Measurements from ENCODE around the gene EIPR1. TPM values are rescaled to one million over a fixed set of nuclear protein-coding genes. Genes with fewer than 3 reads are reported as not detected.

The EIPR1 gene
- total and polyA plus RNA-seq, 4 donors = 26.2 to 45.4 (median 36.1) TPM

GRCh38 chr2:3216841-3217495 is 160.7 kb downstream of the EIPR1 start:
- H3K4me1 ChIP-seq (ENCODE audit: control insufficient read depth, insufficient read depth, low read length) = no peaks in the 10 kb centered on the region
- H3K4me3 ChIP-seq (ENCODE audit: low read depth, low read length) = no peak overlapping the region
- H3K27ac ChIP-seq (ENCODE audit: low read depth, low read length) = no peak overlapping the region
- H3K9me3 ChIP-seq (ENCODE audit: control insufficient read depth, insufficient read depth, low read length) = no peaks in the 10 kb centered on the region
- no peak for DNase-seq (ENCODE audit: low read depth in 4 of 6, low spot score in 6 of 6)
- no peaks in the 10 kb centered on the region for H3K27me3 ChIP-seq (ENCODE audit: control insufficient read depth, insufficient read depth, low read length)
- no peaks in the 10 kb centered on the region for H3K36me3 ChIP-seq (ENCODE audit: control insufficient read depth, insufficient read depth, low read length)
- WGBS (ENCODE audit: insufficient coverage) = 100% methylated on average over 1 of the region's 7 CpGs

- WGBS (ENCODE audit: insufficient coverage) = 80% methylated on average over 9 of the region's 10 CpGs
These were observed 162.7 kb downstream of the EIPR1 start for GRCh38 chr2:3214806-3215404.

GRCh38 chr2:3214065-3214464 is 163.6 kb downstream of the EIPR1 start:
- peak in 1 of 6 donors; percentile 34 for DNase-seq (ENCODE audit: low read depth in 4 of 6, low spot score in 6 of 6)
- H3K9me3 ChIP-seq (ENCODE audit: control insufficient read depth, insufficient read depth, low read length) = no peaks in the 10 kb centered on the region
- no peaks in the 10 kb centered on the region for H3K27me3 ChIP-seq (ENCODE audit: control insufficient read depth, insufficient read depth, low read length)
- H3K36me3 ChIP-seq (ENCODE audit: control insufficient read depth, insufficient read depth, low read length) = peaks cover 2% of the 10 kb centered on the region
- H3K4me3 ChIP-seq (ENCODE audit: low read depth, low read length) = no peak overlapping the region
- peaks cover 5% of the 10 kb centered on the region for H3K4me1 ChIP-seq (ENCODE audit: control insufficient read depth, insufficient read depth, low read length)
- 84% methylated on average over 3 of the region's 7 CpGs for WGBS (ENCODE audit: insufficient coverage)
- H3K27ac ChIP-seq (ENCODE audit: low read depth, low read length) = no peak overlapping the region

More at GRCh38 chr2:3214806-3215404, 162.7 kb downstream of the EIPR1 start:
- no peak for DNase-seq (ENCODE audit: low read depth in 4 of 6, low spot score in 6 of 6)
- no peaks in the 10 kb centered on the region for H3K9me3 ChIP-seq (ENCODE audit: control insufficient read depth, insufficient read depth, low read length)
- no peak overlapping the region for H3K27ac ChIP-seq (ENCODE audit: low read depth, low read length)
- H3K4me3 ChIP-seq (ENCODE audit: low read depth, low read length) = no peak overlapping the region
- peaks cover 5% of the 10 kb centered on the region for H3K4me1 ChIP-seq (ENCODE audit: control insufficient read depth, insufficient read depth, low read length)
- H3K27me3 ChIP-seq (ENCODE audit: control insufficient read depth, insufficient read depth, low read length) = no peaks in the 10 kb centered on the region
- H3K36me3 ChIP-seq (ENCODE audit: control insufficient read depth, insufficient read depth, low read length) = no peaks in the 10 kb centered on the region

GRCh38 chr2:3212984-3213383 is 164.6 kb downstream of the EIPR1 start:
- Histone ChIP-seq H3K9me3 (ENCODE audit: control insufficient read depth, insufficient read depth, low read length) (no peaks in the 10 kb centered on the region), H3K4me1 (ENCODE audit: control insufficient read depth, insufficient read depth, low read length) (peaks cover 5% of the 10 kb centered on the region), H3K4me3 (ENCODE audit: low read depth, low read length) (no peak overlapping the region), H3K27ac (ENCODE audit: low read depth, low read length) (no peak overlapping the region), H3K36me3 (ENCODE audit: control insufficient read depth, insufficient read depth, low read length) (peaks cover 10% of the 10 kb centered on the region), H3K27me3 (ENCODE audit: control insufficient read depth, insufficient read depth, low read length) (no peaks in the 10 kb centered on the region)
- WGBS (ENCODE audit: insufficient coverage) = no CpG with 5 or more reads among the region's 6 CpGs
- no peak for DNase-seq (ENCODE audit: low read depth in 4 of 6, low spot score in 6 of 6)

- Histone ChIP-seq H3K9me3 (ENCODE audit: control insufficient read depth, insufficient read depth, low read length) (no peaks in the 10 kb centered on the region), H3K36me3 (ENCODE audit: control insufficient read depth, insufficient read depth, low read length) (peaks cover 12% of the 10 kb centered on the region), H3K4me1 (ENCODE audit: control insufficient read depth, insufficient read depth, low read length) (peaks cover 5% of the 10 kb centered on the region), H3K4me3 (ENCODE audit: low read depth, low read length) (no peak overlapping the region), H3K27ac (ENCODE audit: low read depth, low read length) (no peak overlapping the region), H3K27me3 (ENCODE audit: control insufficient read depth, insufficient read depth, low read length) (no peaks in the 10 kb centered on the region)
- WGBS (ENCODE audit: insufficient coverage) = 87% methylated on average over 3 of the region's 5 CpGs
- DNase-seq (ENCODE audit: low read depth in 4 of 6, low spot score in 6 of 6) = no peak
These were observed 165.6 kb downstream of the EIPR1 start for GRCh38 chr2:3212061-3212362.

- H3K4me3 ChIP-seq (ENCODE audit: low read depth, low read length) = no peak overlapping the region
- H3K27ac ChIP-seq (ENCODE audit: low read depth, low read length) = no peak overlapping the region
- no peaks in the 10 kb centered on the region for H3K9me3 ChIP-seq (ENCODE audit: control insufficient read depth, insufficient read depth, low read length)
- H3K27me3 ChIP-seq (ENCODE audit: control insufficient read depth, insufficient read depth, low read length) = no peaks in the 10 kb centered on the region
- 86% methylated on average over 15 of the region's 26 CpGs for WGBS (ENCODE audit: insufficient coverage)
- peaks cover 12% of the 10 kb centered on the region for H3K36me3 ChIP-seq (ENCODE audit: control insufficient read depth, insufficient read depth, low read length)
- H3K4me1 ChIP-seq (ENCODE audit: control insufficient read depth, insufficient read depth, low read length) = peaks cover 5% of the 10 kb centered on the region
- DNase-seq (ENCODE audit: low read depth in 4 of 6, low spot score in 6 of 6) = peak in 1 of 6 donors; percentile 74
These were observed 166.2 kb downstream of the EIPR1 start for GRCh38 chr2:3211256-3212060.

GRCh38 chr2:3210257-3210656 is 167.4 kb downstream of the EIPR1 start:
- peaks cover 12% of the 10 kb centered on the region for H3K36me3 ChIP-seq (ENCODE audit: control insufficient read depth, insufficient read depth, low read length)
- no peaks in the 10 kb centered on the region for H3K9me3 ChIP-seq (ENCODE audit: control insufficient read depth, insufficient read depth, low read length)
- no peaks in the 10 kb centered on the region for H3K27me3 ChIP-seq (ENCODE audit: control insufficient read depth, insufficient read depth, low read length)
- peaks cover 5% of the 10 kb centered on the region for H3K4me1 ChIP-seq (ENCODE audit: control insufficient read depth, insufficient read depth, low read length)
- WGBS (ENCODE audit: insufficient coverage) = 52% methylated on average over 3 of the region's 11 CpGs
- H3K4me3 ChIP-seq (ENCODE audit: low read depth, low read length) = no peak overlapping the region
- H3K27ac ChIP-seq (ENCODE audit: low read depth, low read length) = no peak overlapping the region
- no peak for DNase-seq (ENCODE audit: low read depth in 4 of 6, low spot score in 6 of 6)

GRCh38 chr2:3209258-3209657 is 168.4 kb downstream of the EIPR1 start:
- 91% methylated on average over 12 of the region's 12 CpGs for WGBS (ENCODE audit: insufficient coverage)
- no peaks in the 10 kb centered on the region for H3K9me3 ChIP-seq (ENCODE audit: control insufficient read depth, insufficient read depth, low read length)
- H3K4me3 ChIP-seq (ENCODE audit: low read depth, low read length) = no peak overlapping the region
- H3K36me3 ChIP-seq (ENCODE audit: control insufficient read depth, insufficient read depth, low read length) = peaks cover 12% of the 10 kb centered on the region
- H3K4me1 ChIP-seq (ENCODE audit: control insufficient read depth, insufficient read depth, low read length) = peaks cover 5% of the 10 kb centered on the region
- no peak for DNase-seq (ENCODE audit: low read depth in 4 of 6, low spot score in 6 of 6)
- H3K27me3 ChIP-seq (ENCODE audit: control insufficient read depth, insufficient read depth, low read length) = no peaks in the 10 kb centered on the region
- H3K27ac ChIP-seq (ENCODE audit: low read depth, low read length) = no peak overlapping the region

GRCh38 chr2:3208591-3208990 is 169.0 kb downstream of the EIPR1 start:
- peaks cover 5% of the 10 kb centered on the region for H3K4me1 ChIP-seq (ENCODE audit: control insufficient read depth, insufficient read depth, low read length)
- no peaks in the 10 kb centered on the region for H3K9me3 ChIP-seq (ENCODE audit: control insufficient read depth, insufficient read depth, low read length)
- H3K36me3 ChIP-seq (ENCODE audit: control insufficient read depth, insufficient read depth, low read length) = peaks cover 14% of the 10 kb centered on the region
- WGBS (ENCODE audit: insufficient coverage) = 99% methylated on average over 9 of the region's 12 CpGs
- H3K27ac ChIP-seq (ENCODE audit: low read depth, low read length) = no peak overlapping the region
- DNase-seq (ENCODE audit: low read depth in 4 of 6, low spot score in 6 of 6) = no peak
- no peaks in the 10 kb centered on the region for H3K27me3 ChIP-seq (ENCODE audit: control insufficient read depth, insufficient read depth, low read length)
- H3K4me3 ChIP-seq (ENCODE audit: low read depth, low read length) = no peak overlapping the region

Data from spinal cord (tissue), 10 donors.